ENCODE data around the gene SMAD3. TPM values are rescaled to one million over a fixed set of nuclear protein-coding genes. Genes with fewer than 3 reads are reported as not detected.

Gene SMAD3
- total RNA-seq, 1 experiment from 2014 or later = 89.2 TPM

GRCh38 chr15:67227846-67228245 lies 162.4 kb downstream of the SMAD3 start:
- no peaks in the 10 kb centered on the region for H3K9me2 ChIP-seq (ENCODE audit: insufficient read depth)
- no peaks in the 10 kb centered on the region for H4K20me1 ChIP-seq (ENCODE audit: insufficient read depth)
- H3K4me2 ChIP-seq (ENCODE audit: low read length) = no peak overlapping the region
- no peaks in the 10 kb centered on the region for H3K9me3 ChIP-seq (ENCODE audit: control insufficient read depth in 1 of 2, insufficient read depth in 1 of 2, low read depth in 1 of 2, low read length in 2 of 2)
- H2AFZ ChIP-seq (ENCODE audit: low read depth, low read length, poor library complexity, severe bottlenecking) = no peak overlapping the region
- no peak for DNase-seq (ENCODE audit: low read depth, low spot score)
- POLR2A ChIA-PET = no interaction called here
- peaks cover 4% of the 10 kb centered on the region; the same call in 1 of the 2 replicates for H3K79me2 ChIP-seq (ENCODE audit: insufficient read depth, low read length)
- intact Hi-C loops (cut with micrococcal nuclease) = no loop called here
- peaks cover 5 to 19% of the 10 kb centered on the region in 2 experiments; a peak in 2 of 4 replicates for H3K36me3 ChIP-seq (ENCODE audit: control insufficient read depth in 1 of 2, insufficient read depth in 2 of 2, low read length in 2 of 2)
- RAD21 ChIA-PET (ENCODE audit: low non-redundant PET in 1 of 2, low total read pairs in 2 of 2, uncharacterized antibody in 2 of 2, unreplicated experiment in 2 of 2) = no interaction called here
- BruUV-seq (replicated peaks) = no TSS peak
- CTCF ChIA-PET = no interaction called here
- no peaks in the 10 kb centered on the region for H3K27me3 ChIP-seq (ENCODE audit: insufficient read depth, low read length)
- no peak overlapping the region for H3K4me3 ChIP-seq (replicated peaks in 1 of 2; ENCODE audit: low read depth in 1 of 2, low read length in 2 of 2)
- H3K4me1 ChIP-seq (ENCODE audit: control insufficient read depth in 1 of 2, insufficient read depth in 2 of 2, low read length in 2 of 2) = no peaks in the 10 kb centered on the region
- TF ChIP-seq ZNF274 (IDR thresholded peaks at IDR 0.05; ENCODE audit: low read depth, low read length) (no peak), SRF (IDR thresholded peaks at IDR 0.05; ENCODE audit: low read depth) (no peak), EGR1 (IDR thresholded peaks at IDR 0.05; ENCODE audit: low read depth) (no peak), YY1 (IDR thresholded peaks at IDR 0.05; ENCODE audit: extremely low read depth, insufficient replicate concordance, low read depth, low read length) (no peak), CEBPB (IDR thresholded peaks at IDR 0.05; ENCODE audit: low read depth) (no peak), TCF7L2 (IDR thresholded peaks at IDR 0.05; ENCODE audit: borderline replicate concordance, extremely low read depth, insufficient read depth, insufficient read length) (no peak), FOSL1 (IDR thresholded peaks at IDR 0.05; ENCODE audit: low read depth) (no peak), SIN3A (IDR thresholded peaks at IDR 0.05; ENCODE audit: low read depth) (no peak), POLR2AphosphoS5 (IDR thresholded peaks at IDR 0.05; ENCODE audit: low read depth, low read length) (no peak), JUND (IDR thresholded peaks at IDR 0.05) (no peak), POLR2A (IDR thresholded peaks at IDR 0.05; ENCODE audit: borderline replicate concordance, extremely low read depth, insufficient read depth, insufficient read length) (no peak), CTCF (IDR thresholded peaks at IDR 0.05 in 2 of 3, conservative IDR thresholded peaks at IDR 0.05 in 1 of 3; ENCODE audit: borderline replicate concordance in 1 of 3, insufficient read depth in 1 of 3, low read depth in 2 of 3, low read length in 2 of 3) (no peak), SP1 (IDR thresholded peaks at IDR 0.05; ENCODE audit: low read depth) (no peak), EZH2phosphoT487 (IDR thresholded peaks at IDR 0.05; ENCODE audit: borderline replicate concordance) (no peak), REST (IDR thresholded peaks at IDR 0.05; ENCODE audit: low read depth) (no peak), EZH2 (IDR thresholded peaks at IDR 0.05) (no peak), CBX3 (IDR thresholded peaks at IDR 0.05; ENCODE audit: low read depth) (no peak), ZFX (IDR thresholded peaks at IDR 0.05) (no peak)
- H3K27ac ChIP-seq (ENCODE audit: low read depth, low read length) = no peak overlapping the region
- H3K9ac ChIP-seq (ENCODE audit: low read length) = no peak overlapping the region
- no peak for ATAC-seq
